Uterus (tissue), 4 donors: ENCODE measurements around the gene KDELR1. TPM values are rescaled to one million over a fixed set of nuclear protein-coding genes. Genes with fewer than 3 reads are reported as not detected.

Experiments used
- DNase-seq, 2 donors: peaks; one replicate each; pipeline ENCODE4 v3.0.0-alpha.2; 2019 to 2020
- H3K27ac ChIP-seq, 2 donors: fragments of 200-600 bp; sonication (generic); 1 replicate in 1 of 2; 2 replicates in 1 of 2; pipeline ENCODE4 v1.5.1; 2016 to 2018
- H3K27me3 ChIP-seq, 2 donors: fragments of 200-600 bp; sonication (generic); one replicate each; pipeline ENCODE4 v1.5.1; 2018 to 2019; ENCODE audit warnings: control low read depth in 1 of 2
- H3K36me3 ChIP-seq, 2 donors: fragments of 200-600 bp; sonication (generic); one replicate each; pipeline ENCODE4 v1.5.1; 2019; ENCODE audit warnings: control low read depth in 1 of 2
- H3K4me1 ChIP-seq, 2 donors: fragments of 200-600 bp; sonication (generic); one replicate each; pipeline ENCODE4 v1.5.1; 2018 to 2019; ENCODE audit warnings: control low read depth in 1 of 2
- H3K4me3 ChIP-seq, 2 donors: fragments of 200-600 bp; sonication (generic); 1 replicate in 1 of 2; 2 replicates in 1 of 2; pipeline ENCODE4 v1.5.1; 2018 to 2019; ENCODE audit warnings: mild to moderate bottlenecking in 1 of 2
- H3K9me3 ChIP-seq, 2 donors: fragments of 200-600 bp; sonication (generic); one replicate each; pipeline ENCODE4 v1.5.1; 2019; ENCODE audit warnings: control low read depth in 1 of 2
- CTCF ChIP-seq, 4 experiments: fragments of 200-600 bp in 2 of 4; fragments of 450-650 bp in 2 of 4; sonication (generic) in 2 of 4; IDR thresholded peaks; one replicate each; pipeline ENCODE4 v1.5.1; 2016 to 2019; ENCODE audit warnings: antibody characterized with exemption in 4 of 4, mild to moderate bottlenecking in 2 of 4, moderate library complexity in 1 of 4
- POLR2A ChIP-seq, 2 donors: fragments of 450-650 bp; IDR thresholded peaks; one replicate each; pipeline ENCODE4 v1.6.1; 2016; ENCODE audit warnings: antibody characterized with exemption in 2 of 2, mild to moderate bottlenecking in 1 of 2, moderate library complexity in 1 of 2
- intact Hi-C: fragments of 100-400 bp; cut with DNase I; formaldehyde crosslinking; loops from one replicate; pipeline ENCODE4 v1.15.1; 2023; ENCODE audit warnings: low total_unique reads
- total RNA-seq, 4 donors: library from RNA; depleted of rRNA in 3 of 4; stranded (reverse); fragments of >200 nt in 3 of 4; gene quantifications; one replicate each; pipeline versions ENCODE4 v1.1.0 to v1.2.4, GENCODE V29; 2014 to 2023
- donor health status: DM: yes; HTN: yes; CAD: no.

The KDELR1 gene
- total RNA-seq, 4 donors from 2014 or later: 58.5 to 137 (median 89.3) TPM

DNA sequence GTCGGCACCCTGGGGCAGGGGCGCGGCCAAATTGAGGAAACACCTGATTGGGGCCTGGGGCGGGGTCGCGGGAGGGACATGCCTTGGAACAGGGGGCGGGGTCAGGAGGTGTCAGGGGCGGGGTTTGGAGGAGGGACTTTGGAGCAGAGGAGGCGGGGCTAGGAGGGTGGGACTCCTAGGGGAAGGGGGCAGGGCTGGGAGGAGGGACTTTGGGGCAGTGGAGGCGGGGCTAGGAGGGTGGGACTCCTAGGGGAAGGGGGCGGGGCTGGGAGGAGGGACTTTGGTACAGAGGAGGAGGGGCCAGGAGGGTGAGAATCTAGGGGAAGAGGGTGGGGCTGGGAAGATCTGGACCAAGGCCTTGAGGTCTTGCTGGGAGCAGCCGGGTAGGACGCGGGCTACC lies 24.0 kb upstream of the KDELR1 start:
- no peaks in the 10 kb centered on the region for H3K9me3 ChIP-seq
- H3K4me3 ChIP-seq: no peak overlapping the region
- DNase-seq: peak in 1 of 2 donors; percentile 50
- intact Hi-C loops: no loop called here
- no peaks in the 10 kb centered on the region for H3K27me3 ChIP-seq
- no peaks in the 10 kb centered on the region for H3K36me3 ChIP-seq
- no peak overlapping the region for H3K27ac ChIP-seq
- TF ChIP-seq CTCF (IDR thresholded peaks at IDR 0.05) (no peak), POLR2A (IDR thresholded peaks at IDR 0.05) (no peak)
- no peaks in the 10 kb centered on the region for H3K4me1 ChIP-seq

DNA sequence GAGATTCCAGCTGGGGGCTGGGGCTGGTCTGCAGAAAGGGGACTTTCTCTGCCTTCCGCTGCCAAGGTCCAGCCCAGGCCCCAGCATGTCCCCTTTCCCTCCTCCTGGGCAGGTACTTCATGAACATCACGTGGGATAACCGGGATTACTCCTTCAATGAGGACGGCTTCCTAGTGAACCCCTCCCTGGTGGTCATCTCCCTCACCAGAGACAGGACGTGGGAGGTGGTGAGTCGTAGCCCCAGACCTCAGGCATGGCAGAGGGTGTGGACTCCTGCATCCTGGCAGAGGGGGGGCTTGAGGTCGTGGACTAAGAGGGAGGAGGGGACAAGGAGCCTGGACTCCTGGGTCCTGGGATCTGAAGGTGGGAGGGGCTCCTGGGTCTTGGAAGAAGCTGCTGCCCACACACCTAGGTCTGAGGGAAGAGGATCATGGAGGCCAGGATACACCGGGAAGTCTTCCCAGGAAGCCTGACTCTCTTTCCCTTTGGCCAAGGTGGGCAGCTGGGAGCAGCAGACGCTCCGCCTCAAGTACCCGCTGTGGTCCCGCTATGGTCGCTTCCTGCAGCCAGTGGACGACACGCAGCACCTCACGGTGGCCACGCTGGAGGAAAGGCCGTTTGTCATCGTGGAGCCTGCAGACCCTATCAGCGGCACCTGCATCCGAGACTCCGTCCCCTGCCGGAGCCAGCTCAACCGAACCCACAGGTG lies 22.7 kb upstream of the KDELR1 start:
- TF ChIP-seq CTCF (IDR thresholded peaks at IDR 0.05) (no peak), POLR2A (IDR thresholded peaks at IDR 0.05) (no peak)
- H3K36me3 ChIP-seq: no peaks in the 10 kb centered on the region
- H3K4me3 ChIP-seq: no peak overlapping the region
- H3K4me1 ChIP-seq: no peaks in the 10 kb centered on the region
- H3K9me3 ChIP-seq: no peaks in the 10 kb centered on the region
- intact Hi-C loops: no loop called here
- no peak overlapping the region for H3K27ac ChIP-seq
- no peaks in the 10 kb centered on the region for H3K27me3 ChIP-seq
- no peak for DNase-seq

GRCh38 chr19:48405850-48406249 lies 14.5 kb upstream of the KDELR1 start:
- Histone ChIP-seq H3K4me1 (no peaks in the 10 kb centered on the region), H3K36me3 (no peaks in the 10 kb centered on the region), H3K27me3 (no peaks in the 10 kb centered on the region), H3K9me3 (no peaks in the 10 kb centered on the region), H3K4me3 (no peak overlapping the region), H3K27ac (no peak overlapping the region)
- TF ChIP-seq POLR2A (IDR thresholded peaks at IDR 0.05) (no peak), CTCF (IDR thresholded peaks at IDR 0.05) (no peak)
- no peak for DNase-seq
- intact Hi-C loops: no loop called here

DNA sequence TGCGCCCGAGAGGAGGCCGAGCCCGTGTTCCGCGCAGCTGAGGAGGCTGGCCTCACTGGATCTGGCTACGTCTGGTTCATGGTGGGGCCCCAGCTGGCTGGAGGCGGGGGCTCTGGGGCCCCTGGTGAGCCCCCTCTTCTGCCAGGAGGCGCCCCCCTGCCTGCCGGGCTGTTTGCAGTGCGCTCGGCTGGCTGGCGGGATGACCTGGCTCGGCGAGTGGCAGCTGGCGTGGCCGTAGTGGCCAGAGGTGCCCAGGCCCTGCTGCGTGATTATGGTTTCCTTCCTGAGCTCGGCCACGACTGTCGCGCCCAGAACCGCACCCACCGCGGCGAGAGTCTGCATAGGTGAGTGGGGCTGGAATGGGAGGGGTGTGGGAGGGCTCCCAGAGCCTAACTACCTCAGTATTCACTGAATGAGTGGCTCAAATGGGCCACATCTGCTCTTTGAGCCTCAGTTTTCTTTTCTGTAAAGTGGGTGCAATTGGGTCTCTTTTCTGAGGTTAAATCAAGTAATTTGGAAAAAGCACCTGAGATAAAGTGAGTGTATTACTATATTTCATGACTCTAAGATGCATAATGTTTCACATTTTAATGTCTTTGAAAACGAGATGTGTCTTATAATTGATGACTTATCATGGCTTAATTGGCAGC lies 13.8 kb upstream of the KDELR1 start:
- intact Hi-C loops: no loop called here
- no peak for TF ChIP-seq POLR2A (IDR thresholded peaks at IDR 0.05)
- no peak for TF ChIP-seq CTCF (IDR thresholded peaks at IDR 0.05)
- H3K4me3 ChIP-seq: no peak overlapping the region
- no peak for DNase-seq
- no peaks in the 10 kb centered on the region for H3K4me1 ChIP-seq
- H3K27me3 ChIP-seq: no peaks in the 10 kb centered on the region
- no peaks in the 10 kb centered on the region for H3K36me3 ChIP-seq
- H3K27ac ChIP-seq: no peak overlapping the region
- H3K9me3 ChIP-seq: no peaks in the 10 kb centered on the region

GRCh38 chr19:48403606-48404005 lies 12.3 kb upstream of the KDELR1 start:
- Histone ChIP-seq H3K27me3 (no peaks in the 10 kb centered on the region), H3K36me3 (no peaks in the 10 kb centered on the region), H3K9me3 (no peaks in the 10 kb centered on the region), H3K4me1 (no peaks in the 10 kb centered on the region), H3K4me3 (no peak overlapping the region), H3K27ac (no peak overlapping the region)
- no peak for DNase-seq
- TF ChIP-seq CTCF (IDR thresholded peaks at IDR 0.05): no peak
- no peak for TF ChIP-seq POLR2A (IDR thresholded peaks at IDR 0.05)
- intact Hi-C loops: no loop called here
